K562 (cell line): ENCODE data around the gene LRRC74B. TPM values are rescaled to one million over a fixed set of nuclear protein-coding genes. Genes with fewer than 3 reads are reported as not detected.

ENCODE experiments used
- ATF4 ChIP-seq: fragments of 450-650 bp; formaldehyde crosslinking; IDR thresholded peaks from 2 replicates; pipeline ENCODE4 v1.4.0; 2022; ENCODE audit warnings: mild to moderate bottlenecking, moderate library complexity
- CLOCK ChIP-seq: fragments of 250-450 bp; sonication (Bioruptor Pico); IDR thresholded peaks from 2 replicates; pipeline ENCODE4 v1.4.0; 2020; ENCODE audit warnings: mild to moderate bottlenecking, moderate library complexity, borderline replicate concordance
- DMBX1 ChIP-seq: fragments of 250-450 bp; sonication (Bioruptor Pico); IDR thresholded peaks from 2 replicates; pipeline ENCODE4 v1.8.0; 2022; ENCODE audit warnings: inconsistent platforms, mild to moderate bottlenecking, moderate library complexity, borderline replicate concordance
- HES1 ChIP-seq: fragments of 450-650 bp; IDR thresholded peaks from 2 replicates; pipeline ENCODE4 v1.6.1; 2016; ENCODE audit warnings: low read depth, mild to moderate bottlenecking, moderate library complexity
- NBN ChIP-seq: fragments of 450-650 bp; IDR thresholded peaks from 2 replicates; pipeline ENCODE4 v1.6.1; 2016; ENCODE audit warnings: low read depth, mild to moderate bottlenecking
- PCBP2 ChIP-seq: fragments of 200-400 bp; formaldehyde crosslinking; IDR thresholded peaks from 2 replicates; pipeline ENCODE4 v1.6.1; 2018; ENCODE audit warnings: low read length, low read depth, mild to moderate bottlenecking, moderate library complexity; ENCODE audit not compliant: poor library complexity, severe bottlenecking
- POLR3G ChIP-seq: IDR thresholded peaks from 2 replicates; pipeline ENCODE4 v1.6.1; 2011; ENCODE audit not compliant: insufficient read length, insufficient replicate concordance; ENCODE audit errors: extremely low read depth
- RFX5 ChIP-seq: IDR thresholded peaks from 2 replicates; pipeline ENCODE4 v1.6.1; 2011; ENCODE audit warnings: low read depth, mild to moderate bottlenecking, improper control_type of control experiment, low read length
- ZNF175 ChIP-seq: fragments of 200-800 bp; sonication (Bioruptor generic); IDR thresholded peaks from 2 replicates; pipeline ENCODE4 v1.6.1; 2016; ENCODE audit warnings: low read depth, mild to moderate bottlenecking, missing genetic modification characterization, missing compliant biosample characterization
- ZNF668 ChIP-seq: fragments of 250-450 bp; sonication (Bioruptor Pico); IDR thresholded peaks from 2 replicates; pipeline ENCODE4 v1.8.0; 2022; ENCODE audit warnings: mild to moderate bottlenecking, inconsistent platforms
- polyA plus RNA-seq, 8 experiments: library from polyadenylated mRNA; depleted of rRNA in 4 of 8; stranded (reverse) in 5 of 8; unstranded in 3 of 8; fragments of >200 nt; fragmentation: Nextera tagmentation in 2 of 8; fragmentation: Illumina TruSeq in 1 of 8; extraction: Ambion mirVana in 2 of 8; extraction: Trizol in 1 of 8; gene quantifications; 2 replicates each; pipeline versions ENCODE4 v1.2.1 to v1.2.3, GENCODE V29; 2011 to 2014; ENCODE audit warnings: inconsistent platforms in 1 of 8, missing spikeins in 1 of 8
- total RNA-seq, 7 experiments: library from RNA; depleted of rRNA in 6 of 7; stranded (reverse); fragments of >200 nt in 6 of 7; fragmentation: Illumina TruSeq in 2 of 7; extraction: Trizol in 2 of 7; gene quantifications; 2 replicates each; pipeline versions ENCODE4 v1.2.1 to v1.2.3, GENCODE V29; 2011 to 2021; ENCODE audit warnings: low replicate concordance in 1 of 7
- TF ChIP-seq, protein P1 (sequence below): sonication (generic); formaldehyde crosslinking; IDR thresholded peaks from 2 replicates; pipeline ENCODE4 v1.8.0; 2023; ENCODE audit warnings: missing genetic modification reagents, mild to moderate bottlenecking, borderline replicate concordance
- TF ChIP-seq, protein P2 (sequence below): fragments of 200-800 bp; sonication (Bioruptor generic); IDR thresholded peaks from 2 replicates; pipeline ENCODE4 v1.6.1; 2017; ENCODE audit warnings: missing genetic modification characterization, missing compliant biosample characterization
- TF ChIP-seq, protein P3 (sequence below): fragments of 450-650 bp; IDR thresholded peaks from 2 replicates; pipeline ENCODE4 v1.6.1; 2016

Gene LRRC74B
- total and polyA plus RNA-seq, 9 of the 15 experiments (the other 6 are each of a cell fraction or from before 2014, with no cell fraction given), result not detected

DNA sequence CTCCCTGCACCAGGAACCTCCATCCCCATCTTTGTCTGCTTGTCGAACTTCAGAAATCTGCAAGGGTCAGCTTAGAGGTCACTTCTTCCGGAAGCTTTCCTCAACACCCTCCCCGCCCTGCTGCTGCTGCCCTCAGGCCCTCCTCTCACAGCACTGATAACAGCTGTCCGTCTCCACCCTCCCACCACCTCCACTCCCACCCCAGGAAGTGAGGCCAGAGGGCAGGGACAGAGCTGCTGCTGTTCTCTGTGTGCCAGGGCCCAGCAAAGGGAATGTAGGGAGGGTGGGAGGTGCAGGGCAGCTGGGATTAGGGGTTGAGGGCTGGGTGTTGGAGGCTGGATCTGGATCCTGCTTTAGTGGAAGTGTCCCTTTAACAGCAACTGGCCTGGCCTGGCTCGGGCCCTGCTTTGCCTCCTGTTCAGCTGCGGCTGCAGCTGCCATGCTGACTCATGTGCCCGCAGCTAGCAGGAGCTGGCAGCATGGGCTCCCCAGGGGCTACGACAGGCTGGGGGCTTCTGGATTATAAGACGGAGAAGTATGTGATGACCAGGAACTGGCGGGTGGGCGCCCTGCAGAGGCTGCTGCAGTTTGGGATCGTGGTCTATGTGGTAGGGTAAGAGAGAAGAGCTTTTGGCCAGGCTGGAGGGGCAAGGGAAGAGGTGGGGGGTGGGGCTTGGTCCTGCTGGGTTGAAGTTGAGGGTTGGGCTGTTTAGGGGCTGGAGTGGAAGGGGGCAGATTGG lies 30.9 kb upstream of the LRRC74B start, which contains the start of gene P2RX6 (continued):
- TF ChIP-seq, protein P1, sequence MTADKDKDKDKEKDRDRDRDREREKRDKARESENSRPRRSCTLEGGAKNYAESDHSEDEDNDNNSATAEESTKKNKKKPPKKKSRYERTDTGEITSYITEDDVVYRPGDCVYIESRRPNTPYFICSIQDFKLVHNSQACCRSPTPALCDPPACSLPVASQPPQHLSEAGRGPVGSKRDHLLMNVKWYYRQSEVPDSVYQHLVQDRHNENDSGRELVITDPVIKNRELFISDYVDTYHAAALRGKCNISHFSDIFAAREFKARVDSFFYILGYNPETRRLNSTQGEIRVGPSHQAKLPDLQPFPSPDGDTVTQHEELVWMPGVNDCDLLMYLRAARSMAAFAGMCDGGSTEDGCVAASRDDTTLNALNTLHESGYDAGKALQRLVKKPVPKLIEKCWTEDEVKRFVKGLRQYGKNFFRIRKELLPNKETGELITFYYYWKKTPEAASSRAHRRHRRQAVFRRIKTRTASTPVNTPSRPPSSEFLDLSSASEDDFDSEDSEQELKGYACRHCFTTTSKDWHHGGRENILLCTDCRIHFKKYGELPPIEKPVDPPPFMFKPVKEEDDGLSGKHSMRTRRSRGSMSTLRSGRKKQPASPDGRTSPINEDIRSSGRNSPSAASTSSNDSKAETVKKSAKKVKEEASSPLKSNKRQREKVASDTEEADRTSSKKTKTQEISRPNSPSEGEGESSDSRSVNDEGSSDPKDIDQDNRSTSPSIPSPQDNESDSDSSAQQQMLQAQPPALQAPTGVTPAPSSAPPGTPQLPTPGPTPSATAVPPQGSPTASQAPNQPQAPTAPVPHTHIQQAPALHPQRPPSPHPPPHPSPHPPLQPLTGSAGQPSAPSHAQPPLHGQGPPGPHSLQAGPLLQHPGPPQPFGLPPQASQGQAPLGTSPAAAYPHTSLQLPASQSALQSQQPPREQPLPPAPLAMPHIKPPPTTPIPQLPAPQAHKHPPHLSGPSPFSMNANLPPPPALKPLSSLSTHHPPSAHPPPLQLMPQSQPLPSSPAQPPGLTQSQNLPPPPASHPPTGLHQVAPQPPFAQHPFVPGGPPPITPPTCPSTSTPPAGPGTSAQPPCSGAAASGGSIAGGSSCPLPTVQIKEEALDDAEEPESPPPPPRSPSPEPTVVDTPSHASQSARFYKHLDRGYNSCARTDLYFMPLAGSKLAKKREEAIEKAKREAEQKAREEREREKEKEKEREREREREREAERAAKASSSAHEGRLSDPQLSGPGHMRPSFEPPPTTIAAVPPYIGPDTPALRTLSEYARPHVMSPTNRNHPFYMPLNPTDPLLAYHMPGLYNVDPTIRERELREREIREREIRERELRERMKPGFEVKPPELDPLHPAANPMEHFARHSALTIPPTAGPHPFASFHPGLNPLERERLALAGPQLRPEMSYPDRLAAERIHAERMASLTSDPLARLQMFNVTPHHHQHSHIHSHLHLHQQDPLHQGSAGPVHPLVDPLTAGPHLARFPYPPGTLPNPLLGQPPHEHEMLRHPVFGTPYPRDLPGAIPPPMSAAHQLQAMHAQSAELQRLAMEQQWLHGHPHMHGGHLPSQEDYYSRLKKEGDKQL (CRISPR knock-in tag), result no peak
- TF ChIP-seq, protein P2, sequence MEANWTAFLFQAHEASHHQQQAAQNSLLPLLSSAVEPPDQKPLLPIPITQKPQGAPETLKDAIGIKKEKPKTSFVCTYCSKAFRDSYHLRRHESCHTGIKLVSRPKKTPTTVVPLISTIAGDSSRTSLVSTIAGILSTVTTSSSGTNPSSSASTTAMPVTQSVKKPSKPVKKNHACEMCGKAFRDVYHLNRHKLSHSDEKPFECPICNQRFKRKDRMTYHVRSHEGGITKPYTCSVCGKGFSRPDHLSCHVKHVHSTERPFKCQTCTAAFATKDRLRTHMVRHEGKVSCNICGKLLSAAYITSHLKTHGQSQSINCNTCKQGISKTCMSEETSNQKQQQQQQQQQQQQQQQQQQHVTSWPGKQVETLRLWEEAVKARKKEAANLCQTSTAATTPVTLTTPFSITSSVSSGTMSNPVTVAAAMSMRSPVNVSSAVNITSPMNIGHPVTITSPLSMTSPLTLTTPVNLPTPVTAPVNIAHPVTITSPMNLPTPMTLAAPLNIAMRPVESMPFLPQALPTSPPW (CRISPR knock-in tag), result no peak
- TF ChIP-seq DMBX1 (CRISPR knock-in tag) (peak; percentile 68; the same call in 1 of the 2 replicates), ZNF668 (CRISPR knock-in tag) (no peak), POLR3G (no peak), PCBP2 (no peak), HES1 (no peak), CLOCK (CRISPR knock-in tag) (0 out of 2 replicates have a peak, but pooled peaks have one; percentile 37), RFX5 (no peak), ATF4 (CRISPR knock-in tag) (0 out of 2 replicates have a peak, but pooled peaks have one; percentile 44), NBN (no peak), ZNF175 (no peak)
- TF ChIP-seq, protein P3, sequence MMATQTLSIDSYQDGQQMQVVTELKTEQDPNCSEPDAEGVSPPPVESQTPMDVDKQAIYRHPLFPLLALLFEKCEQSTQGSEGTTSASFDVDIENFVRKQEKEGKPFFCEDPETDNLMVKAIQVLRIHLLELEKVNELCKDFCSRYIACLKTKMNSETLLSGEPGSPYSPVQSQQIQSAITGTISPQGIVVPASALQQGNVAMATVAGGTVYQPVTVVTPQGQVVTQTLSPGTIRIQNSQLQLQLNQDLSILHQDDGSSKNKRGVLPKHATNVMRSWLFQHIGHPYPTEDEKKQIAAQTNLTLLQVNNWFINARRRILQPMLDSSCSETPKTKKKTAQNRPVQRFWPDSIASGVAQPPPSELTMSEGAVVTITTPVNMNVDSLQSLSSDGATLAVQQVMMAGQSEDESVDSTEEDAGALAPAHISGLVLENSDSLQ, result no peak
